Measurements from ENCODE around the gene ISL2.

Gene ISL2

DNA sequence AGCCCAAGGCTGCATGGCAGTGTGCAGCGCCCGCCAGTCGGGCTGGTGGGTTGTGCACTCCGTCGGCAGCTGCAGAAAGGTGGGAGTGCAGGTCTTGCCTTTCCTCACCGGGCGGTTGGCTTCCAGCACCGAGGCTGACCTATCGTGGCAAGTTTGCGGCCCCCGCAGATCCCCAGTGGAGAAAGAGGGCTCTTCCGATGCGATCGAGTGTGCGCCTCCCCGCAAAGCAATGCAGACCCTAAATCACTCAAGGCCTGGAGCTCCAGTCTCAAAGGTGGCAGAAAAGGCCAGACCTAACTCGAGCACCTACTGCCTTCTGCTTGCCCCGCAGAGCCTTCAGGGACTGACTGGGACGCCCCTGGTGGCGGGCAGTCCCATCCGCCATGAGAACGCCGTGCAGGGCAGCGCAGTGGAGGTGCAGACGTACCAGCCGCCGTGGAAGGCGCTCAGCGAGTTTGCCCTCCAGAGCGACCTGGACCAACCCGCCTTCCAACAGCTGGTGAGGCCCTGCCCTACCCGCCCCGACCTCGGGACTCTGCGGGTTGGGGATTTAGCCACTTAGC lies 4.3 kb downstream of the ISL2 start:
- TF ChIP-seq, protein P1, sequence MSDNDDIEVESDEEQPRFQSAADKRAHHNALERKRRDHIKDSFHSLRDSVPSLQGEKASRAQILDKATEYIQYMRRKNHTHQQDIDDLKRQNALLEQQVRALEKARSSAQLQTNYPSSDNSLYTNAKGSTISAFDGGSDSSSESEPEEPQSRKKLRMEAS (IDR thresholded peaks at IDR 0.05; ENCODE audit: low read depth, low read length): no peak
- TF ChIP-seq POLR2A (IDR thresholded peaks at IDR 0.05; ENCODE audit: extremely low read depth, insufficient read length) (no peak), MYC (IDR thresholded peaks at IDR 0.05; ENCODE audit: low read depth, low read length) (no peak)
- TF ChIP-seq, protein P2, sequence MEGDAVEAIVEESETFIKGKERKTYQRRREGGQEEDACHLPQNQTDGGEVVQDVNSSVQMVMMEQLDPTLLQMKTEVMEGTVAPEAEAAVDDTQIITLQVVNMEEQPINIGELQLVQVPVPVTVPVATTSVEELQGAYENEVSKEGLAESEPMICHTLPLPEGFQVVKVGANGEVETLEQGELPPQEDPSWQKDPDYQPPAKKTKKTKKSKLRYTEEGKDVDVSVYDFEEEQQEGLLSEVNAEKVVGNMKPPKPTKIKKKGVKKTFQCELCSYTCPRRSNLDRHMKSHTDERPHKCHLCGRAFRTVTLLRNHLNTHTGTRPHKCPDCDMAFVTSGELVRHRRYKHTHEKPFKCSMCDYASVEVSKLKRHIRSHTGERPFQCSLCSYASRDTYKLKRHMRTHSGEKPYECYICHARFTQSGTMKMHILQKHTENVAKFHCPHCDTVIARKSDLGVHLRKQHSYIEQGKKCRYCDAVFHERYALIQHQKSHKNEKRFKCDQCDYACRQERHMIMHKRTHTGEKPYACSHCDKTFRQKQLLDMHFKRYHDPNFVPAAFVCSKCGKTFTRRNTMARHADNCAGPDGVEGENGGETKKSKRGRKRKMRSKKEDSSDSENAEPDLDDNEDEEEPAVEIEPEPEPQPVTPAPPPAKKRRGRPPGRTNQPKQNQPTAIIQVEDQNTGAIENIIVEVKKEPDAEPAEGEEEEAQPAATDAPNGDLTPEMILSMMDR (IDR thresholded peaks at IDR 0.05; ENCODE audit: low read depth, low read length): no peak
- no peak for DNase-seq (ENCODE audit: low read depth)
- no peak overlapping the region for H3K4me3 ChIP-seq (ENCODE audit: low read depth, low read length)

DNA sequence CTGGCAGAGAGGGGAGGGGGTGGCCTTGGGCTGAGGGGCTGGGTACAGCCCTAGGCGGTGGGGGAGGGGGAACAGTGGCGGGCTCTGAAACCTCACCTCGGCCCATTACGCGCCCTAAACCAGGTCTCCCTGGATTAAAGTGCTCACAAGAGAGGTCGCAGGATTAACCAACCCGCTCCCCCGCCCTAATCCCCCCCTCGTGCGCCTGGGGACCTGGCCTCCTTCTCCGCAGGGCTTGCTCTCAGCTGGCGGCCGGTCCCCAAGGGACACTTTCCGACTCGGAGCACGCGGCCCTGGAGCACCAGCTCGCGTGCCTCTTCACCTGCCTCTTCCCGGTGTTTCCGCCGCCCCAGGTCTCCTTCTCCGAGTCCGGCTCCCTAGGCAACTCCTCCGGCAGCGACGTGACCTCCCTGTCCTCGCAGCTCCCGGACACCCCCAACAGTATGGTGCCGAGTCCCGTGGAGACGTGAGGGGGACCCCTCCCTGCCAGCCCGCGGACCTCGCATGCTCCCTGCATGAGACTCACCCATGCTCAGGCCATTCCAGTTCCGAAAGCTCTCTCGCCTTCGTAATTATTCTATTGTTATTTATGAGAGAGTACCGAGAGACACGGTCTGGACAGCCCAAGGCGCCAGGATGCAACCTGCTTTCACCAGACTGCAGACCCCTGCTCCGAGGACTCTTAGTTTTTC lies 4.9 kb downstream of the ISL2 start:
- no peak for DNase-seq (ENCODE audit: low read depth)
- TF ChIP-seq, protein P1 (IDR thresholded peaks at IDR 0.05; ENCODE audit: low read depth, low read length): no peak
- no peak overlapping the region for H3K4me3 ChIP-seq (ENCODE audit: low read depth, low read length)

DNA sequence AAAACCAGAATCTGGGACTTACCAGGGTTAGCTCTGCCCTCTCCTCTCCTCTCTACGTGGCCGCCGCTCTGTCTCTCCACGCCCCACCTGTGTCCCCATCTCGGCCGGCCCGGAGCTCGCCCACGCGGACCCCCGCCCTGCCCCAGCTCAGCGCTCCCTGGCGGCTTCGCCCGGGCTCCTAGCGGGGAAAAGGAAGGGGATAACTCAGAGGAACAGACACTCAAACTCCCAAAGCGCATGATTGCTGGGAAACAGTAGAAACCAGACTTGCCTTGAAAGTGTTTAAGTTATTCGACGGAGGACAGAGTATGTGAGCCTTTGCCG lies 5.4 kb downstream of the ISL2 start:
- no peak overlapping the region for H3K4me3 ChIP-seq (ENCODE audit: low read depth, low read length)
- no peak for DNase-seq (ENCODE audit: low read depth)
- TF ChIP-seq POLR2A (IDR thresholded peaks at IDR 0.05; ENCODE audit: extremely low read depth, insufficient read length) (no peak), MYC (IDR thresholded peaks at IDR 0.05; ENCODE audit: low read depth, low read length) (no peak)
- TF ChIP-seq, protein P2 (IDR thresholded peaks at IDR 0.05; ENCODE audit: low read depth, low read length): no peak
- TF ChIP-seq, protein P1 (IDR thresholded peaks at IDR 0.05; ENCODE audit: low read depth, low read length): no peak

DNA sequence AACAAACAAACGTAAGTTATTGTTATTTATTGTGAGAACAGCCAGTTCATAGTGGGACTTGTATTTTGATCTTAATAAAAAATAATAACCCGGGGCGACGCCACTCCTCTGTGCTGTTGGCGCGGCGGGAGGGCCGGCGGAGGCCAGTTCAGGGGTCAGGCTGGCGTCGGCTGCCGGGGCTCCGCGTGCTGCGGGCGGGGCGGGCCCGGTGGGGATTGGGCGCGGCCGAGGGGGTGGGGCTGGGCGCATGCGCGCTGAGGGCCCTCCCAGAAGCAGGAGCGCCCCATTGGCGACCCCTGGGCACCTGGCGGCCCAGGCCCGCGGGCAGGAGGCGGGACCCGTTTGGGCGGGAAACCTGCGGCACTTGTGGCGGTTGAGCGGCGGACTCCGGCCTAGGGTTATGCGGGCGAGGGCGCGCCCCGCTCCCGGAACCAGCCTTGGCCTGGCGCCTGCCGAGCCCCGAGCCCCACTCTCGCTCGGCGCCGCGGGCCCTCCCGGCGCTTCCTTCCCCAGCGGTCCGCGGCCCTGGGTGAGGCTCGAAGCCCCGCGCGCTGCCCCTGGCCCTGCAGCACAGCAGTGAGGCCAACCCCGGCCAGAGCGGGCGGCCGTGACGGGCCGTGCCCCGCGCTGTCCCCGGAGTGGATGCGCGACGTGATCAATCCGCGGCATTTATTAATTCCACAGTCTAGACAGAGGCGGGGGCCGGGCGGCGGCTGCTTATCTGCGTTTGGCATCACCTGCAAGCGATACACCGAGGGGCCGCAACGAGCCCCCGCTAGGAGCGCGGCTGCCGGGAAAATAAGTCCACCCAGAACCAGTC lies 6.0 kb downstream of the ISL2 start:
- no peak overlapping the region for H3K4me3 ChIP-seq (ENCODE audit: low read depth, low read length)
- DNase-seq (ENCODE audit: low read depth): no peak
- no peak for TF ChIP-seq POLR2A (IDR thresholded peaks at IDR 0.05; ENCODE audit: extremely low read depth, insufficient read length)
- TF ChIP-seq, protein P2 (IDR thresholded peaks at IDR 0.05; ENCODE audit: low read depth, low read length): no peak
- TF ChIP-seq, protein P1 (IDR thresholded peaks at IDR 0.05; ENCODE audit: low read depth, low read length): no peak
- no peak for TF ChIP-seq MYC (IDR thresholded peaks at IDR 0.05; ENCODE audit: low read depth, low read length)

DNA sequence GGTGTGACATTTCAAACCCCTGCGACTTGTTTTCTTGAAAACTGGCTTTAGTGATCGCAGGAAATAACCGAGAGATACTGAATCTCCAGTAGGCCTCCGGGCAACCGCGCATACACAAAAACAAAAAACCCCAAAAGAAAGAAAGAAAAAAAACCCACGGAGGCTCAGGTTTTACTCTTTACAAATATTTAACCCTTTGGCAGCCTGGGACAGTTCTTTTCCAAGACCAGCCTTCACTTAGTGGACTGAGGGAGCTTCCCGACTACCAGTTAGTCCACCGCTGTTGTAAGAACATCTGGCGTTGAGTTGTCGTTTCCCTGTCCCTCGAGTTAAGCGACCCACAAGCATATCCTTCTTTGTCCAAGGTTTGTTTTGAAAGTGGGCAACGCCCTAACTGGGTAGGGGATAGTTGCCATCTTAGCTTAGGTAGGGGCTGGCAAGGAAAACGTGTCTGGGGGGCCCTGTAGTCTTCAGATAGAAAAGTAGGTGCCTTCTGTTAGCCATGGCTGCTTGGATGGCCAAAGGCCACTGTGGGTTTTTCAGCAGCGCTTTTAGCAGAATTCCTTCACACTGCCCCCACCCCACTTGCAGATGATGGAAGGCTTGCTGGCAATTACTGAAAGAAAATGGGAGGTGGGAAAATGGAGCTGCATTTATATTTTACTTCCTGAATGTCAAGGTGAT lies 6.9 kb downstream of the ISL2 start:
- TF ChIP-seq, protein P1 (IDR thresholded peaks at IDR 0.05; ENCODE audit: low read depth, low read length): no peak
- TF ChIP-seq MYC (IDR thresholded peaks at IDR 0.05; ENCODE audit: low read depth, low read length) (no peak), POLR2A (IDR thresholded peaks at IDR 0.05; ENCODE audit: extremely low read depth, insufficient read length) (no peak)
- TF ChIP-seq, protein P2 (IDR thresholded peaks at IDR 0.05; ENCODE audit: low read depth, low read length): no peak
- no peak overlapping the region for H3K4me3 ChIP-seq (ENCODE audit: low read depth, low read length)
- no peak for DNase-seq (ENCODE audit: low read depth)

Data from NB4 (cell line).